Peyer's patch (tissue), 4 donors: Measurements from ENCODE around the gene OBSCN. TPM values are rescaled to one million over a fixed set of nuclear protein-coding genes. Genes with fewer than 3 reads are reported as not detected.
A peak's percentile ranks its signal among the peaks of the same experiment; 100 is the strongest.
"Not testable (repeated sequence)": the region's sequence is repeated elsewhere in the genome, so short reads cannot be mapped to it uniquely, and the experiment has no call there.

Experiments
- DNase-seq, 3 donors: peaks; one replicate each; pipeline ENCODE4 v3.0.0-alpha.2; 2017 to 2019
- H3K27ac ChIP-seq, 4 donors: fragments of 200-600 bp; sonication (generic); one replicate each; pipeline ENCODE4 v1.5.1; 2016 to 2019
- H3K27me3 ChIP-seq, 2 donors: fragments of 200-600 bp; sonication (generic); one replicate each; pipeline ENCODE4 v1.5.1; 2019
- H3K36me3 ChIP-seq, 3 donors: fragments of 200-600 bp; sonication (generic); one replicate each; pipeline ENCODE4 v1.5.1; 2016 to 2019
- H3K4me1 ChIP-seq, 4 donors: fragments of 200-600 bp; sonication (generic); one replicate each; pipeline ENCODE4 v1.5.1; 2016 to 2019
- H3K4me3 ChIP-seq, 4 donors: fragments of 200-600 bp; sonication (generic); 1 replicate in 3 of 4; 2 replicates in 1 of 4; pipeline ENCODE4 v1.5.1; 2016 to 2019; ENCODE audit warnings: mild to moderate bottlenecking in 1 of 4
- H3K9me3 ChIP-seq, 4 donors: fragments of 200-600 bp; sonication (generic); one replicate each; pipeline ENCODE4 v1.5.1; 2016 to 2019; ENCODE audit warnings: mild to moderate bottlenecking in 1 of 4
- CTCF ChIP-seq, 6 experiments: fragments of 450-650 bp in 4 of 6; fragments of 200-600 bp in 2 of 6; sonication (generic) in 1 of 6; IDR thresholded peaks; one replicate each; pipeline ENCODE4 v1.5.1; 2017 to 2019; ENCODE audit warnings: antibody characterized with exemption in 6 of 6, mild to moderate bottlenecking in 3 of 6, moderate library complexity in 1 of 6
- POLR2A ChIP-seq, 2 donors: fragments of 450-650 bp; IDR thresholded peaks; one replicate each; pipeline ENCODE4 v1.5.1; 2017; ENCODE audit warnings: antibody characterized with exemption in 2 of 2, mild to moderate bottlenecking in 2 of 2, moderate library complexity in 2 of 2
- total RNA-seq, 4 donors: library from RNA; depleted of rRNA; stranded (reverse); fragments of >200 nt; gene quantifications; one replicate each; pipeline ENCODE4 v1.1.0, GENCODE V29; 2016

The OBSCN gene
- total RNA-seq, 4 donors from 2014 or later = 5.8 to 136 (median 34.4) TPM

DNA sequence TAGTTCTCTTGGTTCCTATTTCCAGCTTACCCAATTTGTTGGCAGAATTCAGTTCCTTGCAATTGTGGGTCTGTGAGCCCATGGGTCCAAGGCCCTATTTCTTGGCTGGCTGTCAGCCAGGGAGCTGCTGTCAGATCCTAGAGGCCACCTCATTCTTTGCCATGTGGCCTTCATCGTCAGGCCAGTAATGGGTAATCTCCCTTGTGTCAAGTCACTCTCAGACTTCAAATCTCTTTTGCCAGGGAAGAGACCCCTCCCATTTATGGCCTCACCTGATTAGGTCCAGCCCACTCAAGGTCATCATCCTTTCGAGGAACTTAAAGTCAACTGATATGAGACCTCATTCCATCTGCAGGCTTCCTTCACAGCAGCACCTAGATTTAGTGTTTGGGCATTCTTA is 17.9 kb downstream of the OBSCN start:
- Histone ChIP-seq H3K4me3 (no peak overlapping the region), H3K9me3 (no peaks in the 10 kb centered on the region), H3K27me3 (no peaks in the 10 kb centered on the region), H3K4me1 (no peaks in the 10 kb centered on the region), H3K36me3 (peaks cover 0 to 4% (median 0%) of the 10 kb centered on the region in 3 donors), H3K27ac (no peak overlapping the region)
- no peak for TF ChIP-seq POLR2A (IDR thresholded peaks at IDR 0.05)
- TF ChIP-seq CTCF (IDR thresholded peaks at IDR 0.05) = no peak
- DNase-seq = no peak

- Histone ChIP-seq H3K27me3 (no peaks in the 10 kb centered on the region), H3K4me1 (no peaks in the 10 kb centered on the region), H3K36me3 (peaks cover 0 to 4% (median 0%) of the 10 kb centered on the region in 3 donors), H3K27ac (no peak overlapping the region), H3K9me3 (no peaks in the 10 kb centered on the region), H3K4me3 (no peak overlapping the region)
- DNase-seq = no peak
- no peak for TF ChIP-seq POLR2A (IDR thresholded peaks at IDR 0.05)
- TF ChIP-seq CTCF (IDR thresholded peaks at IDR 0.05) = no peak
Measured at GRCh38 chr1:228226141-228226874, 18.5 kb downstream of the OBSCN start.

GRCh38 chr1:228226956-228227791 is 19.3 kb downstream of the OBSCN start:
- DNase-seq = peak in 2 of 3 donors; percentile 76 to 83

GRCh38 chr1:228228147-228228546 is 20.3 kb downstream of the OBSCN start:
- not testable (repeated sequence) for H3K9me3 ChIP-seq, H3K4me1 ChIP-seq, H3K36me3 ChIP-seq, H3K4me3 ChIP-seq, H3K27me3 ChIP-seq, DNase-seq
- H3K27ac ChIP-seq = peak overlapping the region in 1 of 4 donors; percentile 73

More at GRCh38 chr1:228226956-228227791, 19.3 kb downstream of the OBSCN start:
- Histone ChIP-seq H3K27me3 (no peaks in the 10 kb centered on the region), H3K36me3 (peaks cover 0 to 4% (median 0%) of the 10 kb centered on the region in 3 donors), H3K27ac (peak overlapping the region in 1 of 4 donors; percentile 73), H3K4me3 (no peak overlapping the region), H3K4me1 (no peaks in the 10 kb centered on the region), H3K9me3 (no peaks in the 10 kb centered on the region)
- TF ChIP-seq CTCF (IDR thresholded peaks at IDR 0.05) (peak in 3 of 6 experiments; percentile 42 to 51 (median 50)), POLR2A (IDR thresholded peaks at IDR 0.05) (peak in 1 of 2 donors; percentile 9)

GRCh38 chr1:228228601-228229074 is 20.8 kb downstream of the OBSCN start:
- no peaks in the 10 kb centered on the region for H3K4me1 ChIP-seq
- no peak overlapping the region for H3K4me3 ChIP-seq
- H3K27me3 ChIP-seq = no peaks in the 10 kb centered on the region
- peaks cover 0 to 4% (median 0%) of the 10 kb centered on the region in 3 donors for H3K36me3 ChIP-seq
- DNase-seq = no peak
- peak overlapping the region in 1 of 4 donors; percentile 73 for H3K27ac ChIP-seq
- no peaks in the 10 kb centered on the region for H3K9me3 ChIP-seq
- no peak for TF ChIP-seq CTCF (IDR thresholded peaks at IDR 0.05)
- TF ChIP-seq POLR2A (IDR thresholded peaks at IDR 0.05) = no peak

DNA sequence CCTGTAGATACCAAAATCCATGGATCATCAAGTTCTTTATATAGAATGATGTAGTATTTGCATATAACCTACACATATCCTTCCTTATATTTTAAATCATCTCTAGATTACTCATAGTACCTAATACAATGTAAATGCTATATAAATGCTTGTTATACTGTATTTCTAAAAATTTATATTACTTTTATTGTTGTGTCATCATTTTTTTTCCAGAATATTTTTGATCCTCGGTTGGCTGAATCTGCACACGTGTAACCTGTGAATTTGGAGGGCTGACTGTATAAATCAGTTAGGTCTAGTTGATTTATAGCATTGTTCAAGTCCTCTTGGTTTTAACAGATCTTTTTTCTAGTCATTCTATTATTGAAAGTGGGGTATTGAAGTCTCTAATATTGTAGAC is 23.3 kb downstream of the OBSCN start:
- TF ChIP-seq POLR2A (IDR thresholded peaks at IDR 0.05) (no peak), CTCF (IDR thresholded peaks at IDR 0.05) (no peak)
- no peak for DNase-seq
- no peak overlapping the region for H3K4me3 ChIP-seq
- H3K27me3 ChIP-seq = no peaks in the 10 kb centered on the region
- H3K27ac ChIP-seq = no peak overlapping the region
- H3K9me3 ChIP-seq = no peaks in the 10 kb centered on the region
- H3K36me3 ChIP-seq = no peaks in the 10 kb centered on the region
- H3K4me1 ChIP-seq = no peaks in the 10 kb centered on the region
